Left lobe of liver (tissue), 2 donors: Measurements from ENCODE around the gene NAV1. TPM values are rescaled to one million over a fixed set of nuclear protein-coding genes. Genes with fewer than 3 reads are reported as not detected.
A peak's percentile ranks its signal among the peaks of the same experiment; 100 is the strongest.
"Not testable (repeated sequence)": the region's sequence is repeated elsewhere in the genome, so short reads cannot be mapped to it uniquely, and the experiment has no call there.

Source experiments
- ATAC-seq: fragments of 200-7000 bp; cut with Tn5 transposase; one replicate; pipeline ENCODE4 v1.9.1; 2020; ENCODE audit warnings: mild to moderate bottlenecking, moderate library complexity
- DNase-seq: peaks from one replicate; pipeline ENCODE4 v3.0.0-alpha.2; 2020; ENCODE audit warnings: low spot score
- total RNA-seq: library from RNA; stranded (reverse); gene quantifications from one replicate; pipeline ENCODE4 v1.2.1, GENCODE V29; 2021
- donor health status: DM: no; HTN: no; CAD: no; lungs with moderate emphysema.
- donor health status: DM: no; HTN: yes; CAD: no.

NAV1 gene
- total RNA-seq, 1 donor from 2014 or later = 4.6 TPM

- DNase-seq = no peak
These were observed 23.9 kb downstream of the NAV1 start for GRCh38 chr1:201562659-201563405.

GRCh38 chr1:201563406-201563780 is 24.5 kb downstream of the NAV1 start:
- DNase-seq (no peak), ATAC-seq (no peak)

More at GRCh38 chr1:201562659-201563405, 23.9 kb downstream of the NAV1 start:
- no peak for ATAC-seq

- ATAC-seq (no peak), DNase-seq (no peak)
These were observed 25.0 kb downstream of the NAV1 start for GRCh38 chr1:201563941-201564340.

GRCh38 chr1:201565024-201565730 is 26.2 kb downstream of the NAV1 start:
- DNase-seq (no peak), ATAC-seq (no peak)

GRCh38 chr1:201565771-201566528 is 27.0 kb downstream of the NAV1 start:
- ATAC-seq = no peak
- DNase-seq = no peak

- DNase-seq = no peak
- ATAC-seq = no peak
These were observed 27.5 kb downstream of the NAV1 start for GRCh38 chr1:201566529-201566823.

- DNase-seq (no peak), ATAC-seq (no peak)
These were observed 28.2 kb downstream of the NAV1 start for GRCh38 chr1:201566933-201567801.

GRCh38 chr1:201568265-201568664 is 29.3 kb downstream of the NAV1 start:
- ATAC-seq = no peak
- DNase-seq = no peak

GRCh38 chr1:201568859-201569294 is 29.9 kb downstream of the NAV1 start:
- DNase-seq (no peak), ATAC-seq (peak; percentile 21)

- ATAC-seq (no peak), DNase-seq (no peak)
These were observed 31.4 kb downstream of the NAV1 start for GRCh38 chr1:201570181-201570885.

GRCh38 chr1:201570886-201571624 is 32.1 kb downstream of the NAV1 start:
- peak; percentile 63 for ATAC-seq
- no peak for DNase-seq

- ATAC-seq = no peak
- DNase-seq = no peak
These were observed 34.1 kb downstream of the NAV1 start for GRCh38 chr1:201573030-201573429.

- ATAC-seq (no peak), DNase-seq (no peak)
These were observed 35.0 kb downstream of the NAV1 start for GRCh38 chr1:201573923-201574322.

GRCh38 chr1:201575912-201576311 is 37.0 kb downstream of the NAV1 start:
- ATAC-seq (no peak), DNase-seq (no peak)

GRCh38 chr1:201576914-201577313 is 38.0 kb downstream of the NAV1 start:
- no peak for ATAC-seq

GRCh38 chr1:201578008-201578888 is 39.3 kb downstream of the NAV1 start:
- no peak for DNase-seq
- no peak for ATAC-seq

More at GRCh38 chr1:201576914-201577313, 38.0 kb downstream of the NAV1 start:
- no peak for DNase-seq

GRCh38 chr1:201581371-201581770 is 42.4 kb downstream of the NAV1 start:
- DNase-seq, ATAC-seq: not testable (repeated sequence)

GRCh38 chr1:201582705-201583442 is 43.9 kb downstream of the NAV1 start:
- DNase-seq (no peak), ATAC-seq (peak; percentile 71)
